ENCODE data around the gene NUMB. TPM values are rescaled to one million over a fixed set of nuclear protein-coding genes. Genes with fewer than 3 reads are reported as not detected.

The NUMB gene
- total and polyA plus RNA-seq, 2 of the 13 experiments (the other 11 are each of a cell fraction or from before 2014, with no cell fraction given), result 20.3 to 71.1 TPM

DNA sequence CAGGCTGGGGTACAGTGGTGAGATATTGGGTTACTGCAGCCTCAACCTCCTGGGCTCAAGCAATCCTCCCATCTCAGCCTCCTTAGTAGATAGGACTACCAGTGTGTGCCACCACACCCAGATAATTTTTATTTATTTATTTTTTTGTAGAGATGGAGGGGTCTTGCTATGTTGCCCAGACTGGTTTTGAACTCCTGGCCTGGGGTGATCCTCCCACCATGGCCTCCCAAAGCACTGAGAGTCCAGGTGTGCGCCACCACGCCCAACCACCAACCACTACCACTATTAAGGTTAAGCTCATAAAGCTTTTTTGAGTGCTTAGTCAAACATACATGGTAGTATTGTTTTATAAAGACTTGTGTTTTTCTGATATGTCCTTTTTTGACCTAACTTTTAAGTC lies 36.2 kb upstream of the NUMB start (continued):
- TF ChIP-seq ZNF121 (CRISPR knock-in tag; IDR thresholded peaks at IDR 0.05), result 0 out of 2 replicates have a peak, but pooled peaks have one; percentile 15
- TF ChIP-seq ZNF33A (CRISPR knock-in tag; IDR thresholded peaks at IDR 0.05; ENCODE audit: borderline replicate concordance), result no peak
- no peak for TF ChIP-seq ZNF260 (CRISPR knock-in tag; IDR thresholded peaks at IDR 0.05; ENCODE audit: borderline replicate concordance, low read depth)
- TF ChIP-seq BRCA1 (CRISPR knock-in tag; IDR thresholded peaks at IDR 0.05), result no peak

DNA sequence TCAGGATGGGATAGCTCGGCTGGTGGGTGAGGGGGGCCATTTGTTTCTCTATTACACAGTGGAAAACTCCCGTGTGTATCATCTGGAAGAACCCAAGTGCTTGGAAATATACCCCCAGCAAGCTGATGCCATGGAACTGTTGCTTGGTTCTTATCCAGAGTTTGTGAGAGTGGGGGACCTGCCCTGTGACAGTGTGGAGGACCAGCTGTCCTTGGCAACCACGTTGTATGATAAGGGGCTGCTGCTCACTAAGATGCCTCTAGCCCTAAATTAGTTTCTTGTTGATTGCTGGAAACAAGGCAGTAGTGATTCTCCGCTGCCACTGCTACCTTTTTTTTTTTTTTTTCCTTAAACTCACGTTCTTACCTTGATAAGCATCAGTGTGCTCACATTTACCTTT lies 34.3 kb upstream of the NUMB start:
- H2AFZ ChIP-seq (ENCODE audit: low read length), result no peak overlapping the region
- no peak for FAIRE-seq

DNA sequence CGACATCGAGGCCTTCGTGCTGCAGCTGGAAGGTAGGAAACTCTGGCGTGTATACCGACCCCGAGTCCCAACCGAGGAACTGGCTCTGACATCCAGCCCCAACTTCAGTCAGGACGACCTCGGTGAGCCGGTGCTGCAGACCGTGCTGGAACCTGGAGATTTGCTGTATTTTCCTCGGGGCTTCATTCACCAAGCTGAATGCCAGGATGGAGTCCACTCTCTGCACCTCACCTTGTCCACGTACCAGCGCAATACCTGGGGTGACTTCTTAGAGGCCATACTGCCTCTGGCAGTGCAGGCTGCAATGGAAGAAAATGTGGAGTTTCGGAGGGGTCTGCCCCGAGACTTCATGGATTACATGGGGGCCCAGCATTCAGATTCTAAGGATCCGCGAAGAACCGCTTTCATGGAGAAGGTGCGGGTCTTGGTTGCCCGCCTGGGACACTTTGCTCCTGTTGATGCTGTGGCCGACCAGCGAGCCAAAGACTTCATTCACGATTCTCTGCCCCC lies 33.8 kb upstream of the NUMB start:
- Histone ChIP-seq H3K79me2 (ENCODE audit: insufficient read depth, low read length) (peaks cover 23% of the 10 kb centered on the region), H3K36me3 (replicated peaks in 1 of 2; ENCODE audit: control insufficient read depth in 1 of 2, insufficient read depth in 2 of 2, low read length in 2 of 2) (no peaks in the 10 kb centered on the region), H2AFZ (ENCODE audit: low read length) (no peak overlapping the region), H4K20me1 (ENCODE audit: insufficient read depth, low read length) (no peaks in the 10 kb centered on the region), H3K27me3 (ENCODE audit: control insufficient read depth in 1 of 2, insufficient read depth in 2 of 2, low read length in 2 of 2) (no peaks in the 10 kb centered on the region), H3K9ac (ENCODE audit: insufficient read depth, low read depth, low read length) (peak overlapping the region; percentile 85), H3K4me1 (ENCODE audit: insufficient read depth, low read length) (peaks cover 39% of the 10 kb centered on the region), H3K4me2 (ENCODE audit: low read depth, low read length) (peak overlapping the region; percentile 85), H3K9me3 (ENCODE audit: low read length) (no peaks in the 10 kb centered on the region), H3K4me3 (replicated peaks in 1 of 3; ENCODE audit: insufficient read depth in 1 of 3, low read depth in 2 of 3, low read length in 3 of 3) (peak overlapping the region; percentile 58 to 84 (median 70)), H3K27ac (ENCODE audit: extremely low read length, insufficient read depth, low read length) (peak overlapping the region; percentile 85)
- DNase-seq (ENCODE audit: low spot score) (no peak), ATAC-seq (peak; percentile 3), FAIRE-seq (no peak)
- in situ Hi-C loops (cut with HindIII; ENCODE audit: extremely low pct_ligation_motif_present, low pct_unique_long_range_greater_than_20kb) (no loop called here), intact Hi-C loops (cut with micrococcal nuclease; ENCODE audit: unreplicated experiment) (loop anchor here (5.0 kb wide), 1 partner anchor 45 kb away; the partner anchor contains the start of gene ACOT1)
- ChIA-PET POLR2A (interaction anchor here (1.6 to 2.1 kb wide), 3 partner anchors 13 to 47 kb away, joined by 4 to 20 read pairs (median 12); no protein-coding TSS in a partner anchor), CTCF (ENCODE audit: low intra/inter-chr PET ratio, low total read pairs) (no interaction called here)
- BruUV-seq (replicated peaks), result no TSS peak
- WGBS (ENCODE audit: low lambda C conversion rate), result 83% methylated on average over 9 of the region's 24 CpGs
- TF ChIP-seq ETV5 (CRISPR knock-in tag; IDR thresholded peaks at IDR 0.05; ENCODE audit: borderline replicate concordance) (no peak), ZBTB21 (CRISPR knock-in tag; IDR thresholded peaks at IDR 0.05) (no peak)
- TF ChIP-seq, protein P1, sequence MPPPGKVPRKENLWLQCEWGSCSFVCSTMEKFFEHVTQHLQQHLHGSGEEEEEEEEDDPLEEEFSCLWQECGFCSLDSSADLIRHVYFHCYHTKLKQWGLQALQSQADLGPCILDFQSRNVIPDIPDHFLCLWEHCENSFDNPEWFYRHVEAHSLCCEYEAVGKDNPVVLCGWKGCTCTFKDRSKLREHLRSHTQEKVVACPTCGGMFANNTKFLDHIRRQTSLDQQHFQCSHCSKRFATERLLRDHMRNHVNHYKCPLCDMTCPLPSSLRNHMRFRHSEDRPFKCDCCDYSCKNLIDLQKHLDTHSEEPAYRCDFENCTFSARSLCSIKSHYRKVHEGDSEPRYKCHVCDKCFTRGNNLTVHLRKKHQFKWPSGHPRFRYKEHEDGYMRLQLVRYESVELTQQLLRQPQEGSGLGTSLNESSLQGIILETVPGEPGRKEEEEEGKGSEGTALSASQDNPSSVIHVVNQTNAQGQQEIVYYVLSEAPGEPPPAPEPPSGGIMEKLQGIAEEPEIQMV (CRISPR knock-in tag; IDR thresholded peaks at IDR 0.05; ENCODE audit: low read depth), result no peak

More for the DNA sequence above, 34.3 kb upstream of the NUMB start:
- H3K9ac ChIP-seq (ENCODE audit: insufficient read depth, low read depth, low read length), result peak overlapping the region; percentile 85
- BruUV-seq (replicated peaks), result TSS peak; percentile 57
- H3K27ac ChIP-seq (ENCODE audit: extremely low read length, insufficient read depth, low read length), result no peak overlapping the region
- in situ Hi-C loops (cut with HindIII; ENCODE audit: extremely low pct_ligation_motif_present, low pct_unique_long_range_greater_than_20kb), result no loop called here
- H3K9me3 ChIP-seq (ENCODE audit: low read length), result no peaks in the 10 kb centered on the region
- POLR2A ChIA-PET, result no interaction called here
- intact Hi-C loops (cut with micrococcal nuclease; ENCODE audit: unreplicated experiment), result loop anchor here (5.0 kb wide), 1 partner anchor 45 kb away; the partner anchor contains the start of gene ACOT1
- DNase-seq (ENCODE audit: low spot score), result no peak
- H3K79me2 ChIP-seq (ENCODE audit: insufficient read depth, low read length), result peaks cover 23% of the 10 kb centered on the region
- WGBS (ENCODE audit: low lambda C conversion rate), result 58% methylated on average over 5 of the region's 5 CpGs
- H4K20me1 ChIP-seq (ENCODE audit: insufficient read depth, low read length), result no peaks in the 10 kb centered on the region
- H3K27me3 ChIP-seq (ENCODE audit: control insufficient read depth in 1 of 2, insufficient read depth in 2 of 2, low read length in 2 of 2), result no peaks in the 10 kb centered on the region
- peak overlapping the region; percentile 58 to 84 (median 70); a peak in 4 of 6 replicates for H3K4me3 ChIP-seq (replicated peaks in 1 of 3; ENCODE audit: insufficient read depth in 1 of 3, low read depth in 2 of 3, low read length in 3 of 3)
- H3K36me3 ChIP-seq (replicated peaks in 1 of 2; ENCODE audit: control insufficient read depth in 1 of 2, insufficient read depth in 2 of 2, low read length in 2 of 2), result no peaks in the 10 kb centered on the region
- ATAC-seq, result no peak
- CTCF ChIA-PET (ENCODE audit: low intra/inter-chr PET ratio, low total read pairs), result no interaction called here
- H3K4me1 ChIP-seq (ENCODE audit: insufficient read depth, low read length), result peaks cover 39% of the 10 kb centered on the region
- TF ChIP-seq ZC3H13 (CRISPR knock-in tag; IDR thresholded peaks at IDR 0.05) (0 out of 2 replicates have a peak, but pooled peaks have one; percentile 7), U2AF1 (optimal IDR thresholded peaks at IDR 0.05; ENCODE audit: low read depth, low read length) (no peak)
- peak overlapping the region; percentile 85 for H3K4me2 ChIP-seq (ENCODE audit: low read depth, low read length)
